PC-9 (cell line): ENCODE data around the gene HDHD5. TPM values are rescaled to one million over a fixed set of nuclear protein-coding genes. Genes with fewer than 3 reads are reported as not detected.

Source experiments
- BruUV-seq: library from RNA; stranded (reverse); fragments of 400-500 nt; replicated peaks from 2 replicates; lab custom pipeline; 2021; lab: Mats Ljungman, UMichigan
- CTCF ChIA-PET: fragments of 300-600 bp; sonication (Branson Sonifier 250); formaldehyde crosslinking; loops from one replicate; lab custom pipeline; 2022; ENCODE audit warnings: antibody characterized with exemption; lab: Charles Lee
- POLR2A ChIA-PET: fragments of 300-600 bp; sonication (Branson Sonifier 250); formaldehyde crosslinking; loops from one replicate; lab custom pipeline; 2022; ENCODE audit warnings: antibody characterized with exemption; ENCODE audit not compliant: unreplicated experiment; lab: Charles Lee
- DNase-seq, 2 experiments: peaks; one replicate each; pipeline versions ENCODE4 v3.0.0 to v3.0.0-alpha.2; 2015 to 2022; ENCODE audit warnings: mixed read lengths in 1 of 2
- H2AFZ ChIP-seq: fragments of 200-600 bp; sonication (generic); 2 replicates; pipeline ENCODE4 v1.8.1; 2017; ENCODE audit warnings: antibody characterized with exemption
- H3F3A ChIP-seq: fragments of 200-600 bp; sonication (generic); 2 replicates; pipeline ENCODE4 v1.8.1; 2017; ENCODE audit warnings: antibody characterized with exemption, mild to moderate bottlenecking, low read depth; ENCODE audit not compliant: insufficient read depth
- H3K27ac ChIP-seq: fragments of 200-600 bp; sonication (generic); 2 replicates; pipeline ENCODE4 v1.6.1; 2016; ENCODE audit warnings: mixed run types
- H3K27me3 ChIP-seq: fragments of 200-600 bp; sonication (generic); 2 replicates; pipeline ENCODE4 v1.6.1; 2016; ENCODE audit warnings: low read depth, mixed run types; ENCODE audit not compliant: insufficient read depth
- H3K36me3 ChIP-seq: fragments of 200-600 bp; sonication (generic); 2 replicates; pipeline ENCODE4 v1.6.1; 2016; ENCODE audit warnings: low read depth, mixed run types
- H3K4me1 ChIP-seq: fragments of 200-600 bp; sonication (generic); replicated peaks from 2 replicates; pipeline ENCODE4 v1.6.1; 2016; ENCODE audit warnings: mixed run types; ENCODE audit not compliant: insufficient read depth
- H3K4me2 ChIP-seq: fragments of 200-600 bp; sonication (generic); 2 replicates; pipeline ENCODE4 v1.6.1; 2017; ENCODE audit warnings: mixed run types
- H3K4me3 ChIP-seq: fragments of 200-600 bp; sonication (generic); 2 replicates; pipeline ENCODE4 v1.6.1; 2016; ENCODE audit warnings: mixed run types
- H3K79me2 ChIP-seq: fragments of 200-600 bp; sonication (generic); 2 replicates; pipeline ENCODE4 v1.6.1; 2017; ENCODE audit warnings: low read depth, mixed run types
- H3K9me2 ChIP-seq: fragments of 200-600 bp; sonication (generic); 2 replicates; pipeline ENCODE4 v1.8.1; 2017; ENCODE audit warnings: mild to moderate bottlenecking; ENCODE audit not compliant: insufficient read depth
- H3K9me3 ChIP-seq: fragments of 200-600 bp; sonication (generic); 2 replicates; pipeline ENCODE4 v1.8.1; 2016; ENCODE audit warnings: low read depth; ENCODE audit not compliant: insufficient read depth
- H4K20me1 ChIP-seq: fragments of 200-600 bp; sonication (generic); 2 replicates; pipeline ENCODE4 v1.8.1; 2017; ENCODE audit not compliant: insufficient read depth
- CTCF ChIP-seq: fragments of 200-600 bp; sonication (generic); conservative IDR thresholded peaks from 2 replicates; pipeline ENCODE4 v1.6.1; 2017; ENCODE audit warnings: mixed run types, antibody characterized with exemption, mild to moderate bottlenecking, moderate library complexity
- EZH2 ChIP-seq: fragments of 200-600 bp; sonication (generic); IDR thresholded peaks from 2 replicates; pipeline ENCODE4 v1.8.0; 2017; ENCODE audit warnings: antibody characterized with exemption, low read depth
- intact Hi-C: fragments of 100-400 bp; cut with micrococcal nuclease; formaldehyde crosslinking; loops from one replicate; pipeline ENCODE4 v1.10.0; 2022; ENCODE audit not compliant: unreplicated experiment
- total RNA-seq: library from RNA; stranded (reverse); gene quantifications from 2 replicates; pipeline ENCODE4 v1.2.3, GENCODE V29; 2021

HDHD5 gene
- total RNA-seq, 1 experiment from 2014 or later = 26.5 TPM

DNA sequence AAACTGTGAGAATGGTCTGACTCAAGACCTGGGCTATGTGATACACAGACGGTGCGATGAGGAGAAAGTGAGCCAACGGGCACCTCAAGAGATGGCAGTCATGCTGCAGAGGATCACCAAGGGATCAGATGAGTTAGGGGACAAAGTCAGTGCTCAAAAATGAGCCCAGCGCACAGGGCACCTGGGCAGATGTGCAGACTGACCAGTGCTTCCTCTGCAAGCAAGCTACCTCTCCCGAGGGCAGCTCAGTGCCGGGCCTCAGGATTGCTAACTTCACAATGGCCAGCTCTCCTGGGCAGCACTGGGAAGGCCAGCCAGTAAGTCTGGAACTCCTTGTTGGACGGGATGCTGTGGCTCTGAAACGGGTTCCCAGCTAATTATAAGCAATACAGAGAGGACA is 15.3 kb downstream of the HDHD5 start:
- Histone ChIP-seq H3K27me3 (no peaks in the 10 kb centered on the region), H3K9me3 (no peaks in the 10 kb centered on the region), H3K27ac (no peak overlapping the region), H3K4me1 (no peaks in the 10 kb centered on the region), H2AFZ (no peak overlapping the region), H3F3A (no peaks in the 10 kb centered on the region), H3K36me3 (no peaks in the 10 kb centered on the region), H4K20me1 (no peaks in the 10 kb centered on the region), H3K9me2 (no peaks in the 10 kb centered on the region), H3K4me2 (no peak overlapping the region), H3K4me3 (no peak overlapping the region), H3K79me2 (no peaks in the 10 kb centered on the region)
- TF ChIP-seq EZH2 = no peak
- no peak for TF ChIP-seq CTCF
- DNase-seq = no peak
- ChIA-PET CTCF (interaction anchor here (0.5 kb wide), 1 partner anchor 535 kb away, joined by 3 read pairs; no protein-coding TSS in a partner anchor), POLR2A (interaction anchor here (0.6 kb wide), 1 partner anchor 27 kb away, joined by 3 read pairs; no protein-coding TSS in a partner anchor)
- no TSS peak for BruUV-seq
- intact Hi-C loops = no loop called here

GRCh38 chr22:17143101-17143500 is 16.0 kb downstream of the HDHD5 start:
- no peaks in the 10 kb centered on the region for H3K9me3 ChIP-seq
- no peak for DNase-seq
- H3K27ac ChIP-seq = no peak overlapping the region
- no peak overlapping the region for H3K4me2 ChIP-seq
- TF ChIP-seq EZH2 (no peak), CTCF (no peak)
- H3F3A ChIP-seq = no peaks in the 10 kb centered on the region
- H3K79me2 ChIP-seq = no peaks in the 10 kb centered on the region
- H3K9me2 ChIP-seq = no peaks in the 10 kb centered on the region
- no peaks in the 10 kb centered on the region for H3K27me3 ChIP-seq
- no peaks in the 10 kb centered on the region for H3K36me3 ChIP-seq
- no TSS peak for BruUV-seq
- H3K4me1 ChIP-seq = no peaks in the 10 kb centered on the region
- no peak overlapping the region for H2AFZ ChIP-seq
- no peak overlapping the region for H3K4me3 ChIP-seq
- intact Hi-C loops = no loop called here
- POLR2A ChIA-PET = interaction anchor here (0.6 kb wide), 1 partner anchor 28 kb away, joined by 3 read pairs; no protein-coding TSS in a partner anchor
- CTCF ChIA-PET = interaction anchor here (0.5 kb wide), 1 partner anchor 535 kb away, joined by 3 read pairs; no protein-coding TSS in a partner anchor
- H4K20me1 ChIP-seq = no peaks in the 10 kb centered on the region

GRCh38 chr22:17140826-17141766 is 18.0 kb downstream of the HDHD5 start:
- no TSS peak for BruUV-seq
- Histone ChIP-seq H3K4me1 (no peaks in the 10 kb centered on the region), H3K27ac (no peak overlapping the region), H3K4me2 (no peak overlapping the region), H3K79me2 (no peaks in the 10 kb centered on the region), H3K9me2 (no peaks in the 10 kb centered on the region), H3K9me3 (no peaks in the 10 kb centered on the region), H4K20me1 (no peaks in the 10 kb centered on the region), H2AFZ (no peak overlapping the region), H3K27me3 (no peaks in the 10 kb centered on the region), H3F3A (no peaks in the 10 kb centered on the region), H3K36me3 (no peaks in the 10 kb centered on the region), H3K4me3 (no peak overlapping the region)
- CTCF ChIA-PET = no interaction called here
- POLR2A ChIA-PET = no interaction called here
- DNase-seq = no peak
- TF ChIP-seq CTCF (no peak), EZH2 (no peak)
- intact Hi-C loops = no loop called here
